HEK293 (cell line): ENCODE data around the gene CALHM3.

Experiments used
- BCL11A ChIP-seq: fragments of 450-650 bp; formaldehyde crosslinking; IDR thresholded peaks from 2 replicates; pipeline ENCODE4 v1.5.1; 2016; ENCODE audit warnings: low read depth, missing biosample characterization, missing genetic modification characterization
- GLI4 ChIP-seq: fragments of 450-650 bp; formaldehyde crosslinking; IDR thresholded peaks from 2 replicates; pipeline ENCODE4 v1.5.1; 2016; ENCODE audit warnings: missing biosample characterization, missing genetic modification characterization
- KLF10 ChIP-seq: fragments of 450-650 bp; IDR thresholded peaks from 2 replicates; pipeline ENCODE4 v1.5.1; 2018; ENCODE audit warnings: missing biosample characterization, mild to moderate bottlenecking, missing genetic modification characterization
- PRDM1 ChIP-seq: fragments of 450-650 bp; formaldehyde crosslinking; IDR thresholded peaks from 2 replicates; pipeline ENCODE4; 2016; ENCODE audit warnings: missing biosample characterization, missing genetic modification characterization
- PRDM10 ChIP-seq: fragments of 450-650 bp; formaldehyde crosslinking; IDR thresholded peaks from 2 replicates; pipeline ENCODE4 v1.5.1; 2016; ENCODE audit warnings: missing biosample characterization, missing genetic modification characterization
- SCRT1 ChIP-seq: fragments of 450-650 bp; formaldehyde crosslinking; IDR thresholded peaks from 2 replicates; pipeline ENCODE4 v1.5.1; 2016; ENCODE audit warnings: missing biosample characterization, missing genetic modification characterization, borderline replicate concordance
- ZBTB7A ChIP-seq: fragments of 450-650 bp; formaldehyde crosslinking; IDR thresholded peaks from 2 replicates; pipeline ENCODE4 v1.5.1; 2016; ENCODE audit warnings: low read depth, missing biosample characterization, missing genetic modification characterization
- ZFP41 ChIP-seq: fragments of 450-650 bp; formaldehyde crosslinking; IDR thresholded peaks from 2 replicates; pipeline ENCODE4 v1.5.1; 2016; ENCODE audit warnings: missing biosample characterization, missing genetic modification characterization, borderline replicate concordance
- ZNF112 ChIP-seq: fragments of 450-650 bp; formaldehyde crosslinking; IDR thresholded peaks from 2 replicates; pipeline ENCODE4 v1.5.0; 2017; ENCODE audit warnings: missing biosample characterization, missing genetic modification characterization
- ZNF16 ChIP-seq: fragments of 450-650 bp; formaldehyde crosslinking; IDR thresholded peaks from 2 replicates; pipeline ENCODE4 v1.5.1; 2016; ENCODE audit warnings: low read depth, missing biosample characterization, missing genetic modification characterization
- ZNF174 ChIP-seq: fragments of 450-650 bp; formaldehyde crosslinking; IDR thresholded peaks from 2 replicates; pipeline ENCODE4 v1.5.0; 2017; ENCODE audit warnings: missing biosample characterization, mild to moderate bottlenecking, missing genetic modification characterization
- ZNF214 ChIP-seq: fragments of 450-650 bp; formaldehyde crosslinking; IDR thresholded peaks from 2 replicates; pipeline ENCODE4 v1.5.1; 2017; ENCODE audit warnings: missing biosample characterization, mild to moderate bottlenecking, missing genetic modification characterization, borderline replicate concordance
- ZNF341 ChIP-seq: fragments of 450-650 bp; formaldehyde crosslinking; IDR thresholded peaks from 2 replicates; pipeline ENCODE4; 2016; ENCODE audit warnings: low read depth, missing biosample characterization, missing genetic modification characterization
- ZNF37A ChIP-seq: fragments of 450-650 bp; IDR thresholded peaks from 2 replicates; pipeline ENCODE4 v1.5.1; 2018; ENCODE audit warnings: missing biosample characterization, missing genetic modification characterization
- ZNF404 ChIP-seq: fragments of 450-650 bp; formaldehyde crosslinking; IDR thresholded peaks from 2 replicates; pipeline ENCODE4 v1.5.1; 2017; ENCODE audit warnings: missing biosample characterization, missing genetic modification characterization
- ZNF433 ChIP-seq: fragments of 450-650 bp; formaldehyde crosslinking; IDR thresholded peaks from 2 replicates; pipeline ENCODE4 v1.5.1; 2016; ENCODE audit warnings: missing biosample characterization, missing genetic modification characterization, low read depth
- ZNF48 ChIP-seq: fragments of 450-650 bp; formaldehyde crosslinking; IDR thresholded peaks from 2 replicates; pipeline ENCODE4 v1.5.1; 2016; ENCODE audit warnings: missing biosample characterization, missing genetic modification characterization
- ZNF514 ChIP-seq: fragments of 450-650 bp; formaldehyde crosslinking; IDR thresholded peaks from 2 replicates; pipeline ENCODE4 v1.5.1; 2016; ENCODE audit warnings: missing biosample characterization, missing genetic modification characterization
- ZNF530 ChIP-seq: fragments of 450-650 bp; formaldehyde crosslinking; IDR thresholded peaks from 2 replicates; pipeline ENCODE4 v1.5.1; 2016; ENCODE audit warnings: low read depth, missing biosample characterization, missing genetic modification characterization
- ZNF558 ChIP-seq: fragments of 450-650 bp; formaldehyde crosslinking; IDR thresholded peaks from 2 replicates; pipeline ENCODE4 v1.5.1; 2016; ENCODE audit warnings: missing biosample characterization, missing genetic modification characterization
- ZNF623 ChIP-seq: fragments of 450-650 bp; formaldehyde crosslinking; IDR thresholded peaks from 2 replicates; pipeline ENCODE4 v1.5.1; 2016; ENCODE audit warnings: missing biosample characterization, missing genetic modification characterization
- ZNF624 ChIP-seq: fragments of 450-650 bp; formaldehyde crosslinking; IDR thresholded peaks from 2 replicates; pipeline ENCODE4 v1.5.1; 2017; ENCODE audit warnings: missing biosample characterization, missing genetic modification characterization
- ZNF664 ChIP-seq: fragments of 450-650 bp; formaldehyde crosslinking; IDR thresholded peaks from 2 replicates; pipeline ENCODE4 v1.5.1; 2016; ENCODE audit warnings: missing biosample characterization, missing genetic modification characterization
- ZNF677 ChIP-seq: fragments of 450-650 bp; IDR thresholded peaks from 2 replicates; pipeline ENCODE4 v1.5.0; 2018; ENCODE audit warnings: missing biosample characterization, mild to moderate bottlenecking, missing genetic modification characterization, moderate library complexity
- ZNF776 ChIP-seq: fragments of 450-650 bp; formaldehyde crosslinking; IDR thresholded peaks from 2 replicates; pipeline ENCODE4 v1.5.0; 2017; ENCODE audit warnings: missing biosample characterization, missing genetic modification characterization, borderline replicate concordance
- ZNF777 ChIP-seq: fragments of 450-650 bp; formaldehyde crosslinking; IDR thresholded peaks from 2 replicates; pipeline ENCODE4 v1.5.1; 2017; ENCODE audit warnings: missing biosample characterization, missing genetic modification characterization, borderline replicate concordance
- ZSCAN5A ChIP-seq: fragments of 450-650 bp; formaldehyde crosslinking; IDR thresholded peaks from 2 replicates; pipeline ENCODE4 v1.5.1; 2016; ENCODE audit warnings: missing biosample characterization, missing genetic modification characterization
- ZXDB ChIP-seq: fragments of 450-650 bp; formaldehyde crosslinking; IDR thresholded peaks from 2 replicates; pipeline ENCODE4 v1.5.1; 2016; ENCODE audit warnings: missing biosample characterization, missing genetic modification characterization
- TF ChIP-seq, protein P1 (sequence below): fragments of 450-650 bp; formaldehyde crosslinking; IDR thresholded peaks from 2 replicates; pipeline ENCODE4 v1.5.1; 2017; ENCODE audit warnings: missing biosample characterization, missing genetic modification characterization
- TF ChIP-seq, protein P2 (sequence below): fragments of 450-650 bp; formaldehyde crosslinking; IDR thresholded peaks from 2 replicates; pipeline ENCODE4 v1.5.1; 2016; ENCODE audit warnings: missing biosample characterization, missing genetic modification characterization
- TF ChIP-seq, protein P3 (sequence below): fragments of 450-650 bp; formaldehyde crosslinking; IDR thresholded peaks from 2 replicates; pipeline ENCODE4 v1.5.1; 2016; ENCODE audit warnings: missing biosample characterization, missing genetic modification characterization

The CALHM3 gene

DNA sequence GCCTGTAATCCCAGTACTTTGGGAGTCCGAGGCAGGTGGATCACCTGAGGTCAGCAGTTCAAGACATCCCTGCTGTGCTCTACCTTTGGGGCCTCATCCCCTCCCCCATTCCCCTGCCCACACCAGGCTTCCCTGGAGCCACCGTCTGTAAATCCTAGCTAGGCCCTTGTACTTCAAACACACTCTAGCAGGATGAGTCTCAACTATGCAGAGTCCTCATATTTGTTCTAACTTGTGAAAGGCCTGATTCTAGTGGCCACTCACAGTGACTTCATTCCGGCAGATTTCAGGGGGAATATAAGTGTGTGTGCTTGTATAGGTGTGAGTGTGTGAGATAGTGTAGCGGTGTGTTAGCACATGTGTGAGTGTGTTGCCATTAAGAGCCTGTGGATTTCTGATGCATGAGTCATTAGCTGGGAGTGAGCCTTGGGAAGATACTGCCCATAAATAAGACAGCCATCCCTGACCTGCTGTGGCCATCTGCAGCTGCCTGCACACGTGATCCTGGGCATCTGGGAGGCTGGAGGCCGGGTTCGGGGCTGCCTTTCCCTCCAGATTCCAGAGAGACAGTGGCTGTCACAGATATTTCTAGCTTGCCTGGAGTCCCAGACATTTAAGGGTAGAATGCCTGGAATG is 12.8 kb upstream of the CALHM3 start (continued):
- TF ChIP-seq ZSCAN5A = no peak
- no peak for TF ChIP-seq ZNF48 (tag by site-specific recombination)
- TF ChIP-seq PRDM10 = peak; percentile 57
- TF ChIP-seq ZNF341 = no peak
- TF ChIP-seq ZNF112 (tag by site-specific recombination) = no peak
- no peak for TF ChIP-seq ZNF530
- TF ChIP-seq ZBTB7A (tag by site-specific recombination) = no peak
- TF ChIP-seq GLI4 (tag by site-specific recombination) = no peak
- no peak for TF ChIP-seq ZNF776
- peak; percentile 72 for TF ChIP-seq ZXDB (tag by site-specific recombination)
- no peak for TF ChIP-seq KLF10 (tag by site-specific recombination)
- TF ChIP-seq ZNF624 (tag by site-specific recombination) = no peak
- TF ChIP-seq ZNF37A (tag by site-specific recombination) = no peak
- TF ChIP-seq ZNF558 (tag by site-specific recombination) = 0 out of 2 replicates have a peak, but pooled peaks have one; percentile 33
- no peak for TF ChIP-seq SCRT1 (tag by site-specific recombination)
- no peak for TF ChIP-seq ZNF514 (tag by site-specific recombination)
- peak; percentile 68; the same call in 1 of the 2 replicates for TF ChIP-seq PRDM1 (tag by site-specific recombination)
- TF ChIP-seq BCL11A (tag by site-specific recombination) = peak; percentile 43; the same call in 1 of the 2 replicates
- no peak for TF ChIP-seq ZNF433 (tag by site-specific recombination)
- no peak for TF ChIP-seq ZNF16 (tag by site-specific recombination)
- TF ChIP-seq ZNF777 = no peak
- no peak for TF ChIP-seq ZNF404 (tag by site-specific recombination)
- TF ChIP-seq ZNF677 (tag by site-specific recombination) = no peak
- TF ChIP-seq, protein P1, sequence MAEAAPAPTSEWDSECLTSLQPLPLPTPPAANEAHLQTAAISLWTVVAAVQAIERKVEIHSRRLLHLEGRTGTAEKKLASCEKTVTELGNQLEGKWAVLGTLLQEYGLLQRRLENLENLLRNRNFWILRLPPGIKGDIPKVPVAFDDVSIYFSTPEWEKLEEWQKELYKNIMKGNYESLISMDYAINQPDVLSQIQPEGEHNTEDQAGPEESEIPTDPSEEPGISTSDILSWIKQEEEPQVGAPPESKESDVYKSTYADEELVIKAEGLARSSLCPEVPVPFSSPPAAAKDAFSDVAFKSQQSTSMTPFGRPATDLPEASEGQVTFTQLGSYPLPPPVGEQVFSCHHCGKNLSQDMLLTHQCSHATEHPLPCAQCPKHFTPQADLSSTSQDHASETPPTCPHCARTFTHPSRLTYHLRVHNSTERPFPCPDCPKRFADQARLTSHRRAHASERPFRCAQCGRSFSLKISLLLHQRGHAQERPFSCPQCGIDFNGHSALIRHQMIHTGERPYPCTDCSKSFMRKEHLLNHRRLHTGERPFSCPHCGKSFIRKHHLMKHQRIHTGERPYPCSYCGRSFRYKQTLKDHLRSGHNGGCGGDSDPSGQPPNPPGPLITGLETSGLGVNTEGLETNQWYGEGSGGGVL (tag by site-specific recombination) = peak; percentile 86
- TF ChIP-seq ZNF174 (tag by site-specific recombination) = no peak
- TF ChIP-seq ZFP41 = no peak
- TF ChIP-seq, protein P2, sequence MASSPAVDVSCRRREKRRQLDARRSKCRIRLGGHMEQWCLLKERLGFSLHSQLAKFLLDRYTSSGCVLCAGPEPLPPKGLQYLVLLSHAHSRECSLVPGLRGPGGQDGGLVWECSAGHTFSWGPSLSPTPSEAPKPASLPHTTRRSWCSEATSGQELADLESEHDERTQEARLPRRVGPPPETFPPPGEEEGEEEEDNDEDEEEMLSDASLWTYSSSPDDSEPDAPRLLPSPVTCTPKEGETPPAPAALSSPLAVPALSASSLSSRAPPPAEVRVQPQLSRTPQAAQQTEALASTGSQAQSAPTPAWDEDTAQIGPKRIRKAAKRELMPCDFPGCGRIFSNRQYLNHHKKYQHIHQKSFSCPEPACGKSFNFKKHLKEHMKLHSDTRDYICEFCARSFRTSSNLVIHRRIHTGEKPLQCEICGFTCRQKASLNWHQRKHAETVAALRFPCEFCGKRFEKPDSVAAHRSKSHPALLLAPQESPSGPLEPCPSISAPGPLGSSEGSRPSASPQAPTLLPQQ (tag by site-specific recombination) = peak; percentile 72; the same call in 1 of the 2 replicates
- no peak for TF ChIP-seq ZNF623
- TF ChIP-seq, protein P3, sequence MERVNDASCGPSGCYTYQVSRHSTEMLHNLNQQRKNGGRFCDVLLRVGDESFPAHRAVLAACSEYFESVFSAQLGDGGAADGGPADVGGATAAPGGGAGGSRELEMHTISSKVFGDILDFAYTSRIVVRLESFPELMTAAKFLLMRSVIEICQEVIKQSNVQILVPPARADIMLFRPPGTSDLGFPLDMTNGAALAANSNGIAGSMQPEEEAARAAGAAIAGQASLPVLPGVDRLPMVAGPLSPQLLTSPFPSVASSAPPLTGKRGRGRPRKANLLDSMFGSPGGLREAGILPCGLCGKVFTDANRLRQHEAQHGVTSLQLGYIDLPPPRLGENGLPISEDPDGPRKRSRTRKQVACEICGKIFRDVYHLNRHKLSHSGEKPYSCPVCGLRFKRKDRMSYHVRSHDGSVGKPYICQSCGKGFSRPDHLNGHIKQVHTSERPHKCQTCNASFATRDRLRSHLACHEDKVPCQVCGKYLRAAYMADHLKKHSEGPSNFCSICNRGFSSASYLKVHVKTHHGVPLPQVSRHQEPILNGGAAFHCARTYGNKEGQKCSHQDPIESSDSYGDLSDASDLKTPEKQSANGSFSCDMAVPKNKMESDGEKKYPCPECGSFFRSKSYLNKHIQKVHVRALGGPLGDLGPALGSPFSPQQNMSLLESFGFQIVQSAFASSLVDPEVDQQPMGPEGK (tag by site-specific recombination) = no peak; the same call in 1 of the 2 replicates
- no peak for TF ChIP-seq ZNF214 (tag by site-specific recombination)
- no peak for TF ChIP-seq ZNF664
